Muscle of arm (tissue), 14 donors: Measurements from ENCODE around the gene DDI1. TPM values are rescaled to one million over a fixed set of nuclear protein-coding genes. Genes with fewer than 3 reads are reported as not detected.
A peak's percentile ranks its signal among the peaks of the same experiment; 100 is the strongest.

ENCODE experiments used
- DNase-seq: peaks from one replicate; pipeline ENCODE4 v3.0.0-alpha.2; 2013
- long read RNA-seq, 11 donors: transcript quantifications; one replicate each; lab custom pipeline, GENCODE V29; 2026
- polyA plus RNA-seq, 12 donors: library from polyadenylated mRNA; unstranded; fragments of 120-200 nt; gene quantifications; one replicate each; pipeline ENCODE4 v1.2.1, GENCODE V29; 2013; ENCODE audit not compliant: insufficient read length in 12 of 12

Gene DDI1
- polyA plus RNA-seq, result not detected
- long read RNA-seq, donor 1, result 0 reads
- long read RNA-seq, donor 2, result 0 reads
- long read RNA-seq, donor 3, result 0 reads
- long read RNA-seq, donor 4, result 0 reads
- long read RNA-seq, donor 5, result 0 reads
- long read RNA-seq, donor 6, result 0 reads
- long read RNA-seq, donor 7, result 0 reads
- long read RNA-seq, donor 8, result 0 reads
- long read RNA-seq, donor 9, result 0 reads
- long read RNA-seq, donor 10, partial matches to known transcripts, result 5 of 5 reads
- long read RNA-seq, donor 10, other reads (novel, unspliced or antisense), result 0 of 5 reads
- long read RNA-seq, donor 11, result 0 reads

DNA sequence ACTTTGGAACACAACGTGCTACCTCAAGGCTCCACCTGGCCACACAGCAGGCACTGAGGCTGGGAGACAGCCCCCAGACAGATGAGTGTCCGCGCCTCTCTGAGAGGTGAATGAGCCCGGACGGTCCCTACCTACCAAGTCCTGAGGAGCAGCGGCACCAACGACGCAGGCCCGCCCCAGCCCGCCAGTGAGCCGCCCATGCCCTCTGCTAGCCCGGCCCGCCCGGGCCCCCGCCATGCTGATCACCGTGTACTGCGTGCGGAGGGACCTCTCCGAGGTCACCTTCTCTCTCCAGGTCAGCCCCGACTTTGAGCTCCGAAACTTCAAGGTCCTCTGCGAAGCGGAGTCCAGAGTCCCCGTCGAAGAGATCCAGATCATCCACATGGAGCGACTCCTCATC lies at the start of gene DDI1:
TSS of gene DDI1 (plus strand) at position 53 of the 400 bp plus-strand sequence. CDS start at position 236, 183 bp downstream.
- DNase-seq, result no peak

- no peak for DNase-seq
These were observed 48.5 kb upstream of the DDI1 start for GRCh38 chr11:103987629-103988594.

GRCh38 chr11:103988595-103988969 lies 47.9 kb upstream of the DDI1 start:
- DNase-seq, result no peak

DNA sequence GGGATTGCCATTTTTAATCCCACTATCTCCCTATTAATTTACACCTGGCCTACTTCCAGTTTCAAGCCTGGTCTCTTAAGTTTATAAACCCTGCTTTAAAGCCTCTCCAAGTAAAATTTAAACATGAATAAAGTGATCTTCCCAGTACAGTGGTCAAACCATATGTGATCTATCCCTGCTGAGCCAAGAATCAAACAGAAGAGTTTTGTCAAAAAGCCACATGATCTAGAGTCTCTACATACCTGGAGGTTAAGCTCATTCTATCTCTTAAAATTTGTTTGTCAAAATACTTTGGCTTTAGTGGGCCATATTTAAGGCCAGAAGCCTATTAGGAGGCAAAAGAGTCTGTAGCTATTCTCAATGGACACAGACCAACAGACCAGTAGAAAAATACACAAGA lies 42.9 kb upstream of the DDI1 start:
- no peak for DNase-seq

DNA sequence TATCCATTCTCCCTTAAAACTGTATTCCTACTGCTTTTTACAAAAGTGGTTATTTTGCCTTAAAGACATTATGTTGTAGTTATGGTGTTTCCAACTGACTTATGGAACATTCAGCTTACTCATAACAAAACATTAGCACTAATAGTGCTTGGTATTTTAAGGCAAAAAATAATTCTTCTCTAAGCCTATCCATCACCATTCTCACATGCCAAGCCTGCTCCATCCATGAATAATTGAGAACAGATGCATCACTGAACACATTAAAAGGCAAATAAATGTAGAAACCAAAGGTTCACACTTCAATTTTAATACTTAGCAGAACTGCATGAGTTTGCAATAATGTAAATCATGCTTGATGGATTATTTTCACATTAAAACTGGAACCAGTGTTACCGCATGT lies 42.3 kb upstream of the DDI1 start:
- no peak for DNase-seq

GRCh38 chr11:103994518-103994917 lies 41.9 kb upstream of the DDI1 start:
- no peak for DNase-seq

DNA sequence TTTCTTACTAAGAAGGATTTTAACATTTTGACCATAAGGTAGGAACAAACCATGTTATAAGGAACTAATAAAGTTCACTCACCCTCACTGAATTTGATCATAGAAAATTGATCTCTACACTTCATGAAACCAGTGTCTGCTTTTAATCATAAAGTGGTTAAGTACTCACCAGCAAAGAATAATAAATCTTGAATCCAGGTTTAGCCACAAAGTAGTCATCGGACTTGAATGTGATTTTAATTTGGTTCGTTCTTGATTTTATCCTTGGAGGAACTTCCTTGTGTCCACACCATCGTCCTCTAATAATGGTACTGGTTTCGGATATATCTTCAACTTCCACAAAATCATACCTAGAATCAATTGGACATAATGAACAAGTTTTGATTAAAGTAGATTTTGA lies 40.5 kb upstream of the DDI1 start:
- no peak for DNase-seq

GRCh38 chr11:103997082-103997481 lies 39.4 kb upstream of the DDI1 start:
- no peak for DNase-seq

DNA sequence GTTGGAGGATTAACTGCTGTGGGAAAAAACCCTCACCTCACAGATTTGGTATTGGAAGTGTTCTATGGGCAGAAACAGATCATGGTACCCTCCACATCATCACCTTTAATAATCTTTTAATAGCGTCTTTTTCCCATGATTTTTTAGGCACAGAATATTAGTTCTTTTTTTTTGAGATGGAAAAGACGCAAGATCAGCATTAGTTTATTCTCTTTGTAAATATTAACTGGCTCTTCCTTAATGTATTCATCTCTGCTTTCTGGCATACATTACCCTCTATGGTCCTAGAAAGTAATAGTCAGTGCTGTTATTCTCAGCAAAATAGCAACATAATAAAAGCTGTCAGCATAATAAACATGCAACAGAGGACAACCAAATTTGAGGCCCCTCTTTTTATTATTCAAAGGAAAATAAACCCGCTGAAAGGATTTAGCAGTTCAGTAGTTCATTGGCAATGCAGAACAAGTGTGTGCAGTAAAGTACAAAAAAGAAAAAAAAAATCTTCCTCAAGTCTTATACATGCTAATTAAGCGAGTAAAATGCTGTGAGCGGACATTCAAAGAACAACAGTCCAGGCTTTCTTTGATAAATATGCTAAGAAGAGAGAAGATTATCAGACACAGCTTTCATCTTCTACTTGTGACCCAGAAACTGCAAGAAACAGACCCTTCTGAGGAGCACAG lies 37.5 kb upstream of the DDI1 start:
- no peak for DNase-seq

DNA sequence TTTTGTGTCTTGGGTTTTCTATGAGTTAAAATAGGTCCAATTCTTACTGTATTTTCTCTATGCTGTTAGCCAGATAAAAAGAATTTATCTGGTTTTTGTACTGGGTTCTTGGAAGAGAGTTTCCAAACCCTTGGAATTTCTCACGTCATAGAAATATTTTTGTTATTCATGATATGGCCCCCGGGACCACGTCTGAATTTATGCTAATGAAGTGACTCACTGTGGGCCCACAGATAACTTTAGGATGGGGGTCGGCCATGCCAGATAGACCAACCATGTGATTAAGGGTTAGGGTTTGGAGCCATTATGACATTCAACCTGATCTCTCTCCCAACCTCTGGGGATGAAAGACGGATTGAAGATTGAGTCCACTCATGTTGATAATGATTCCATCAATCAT lies 35.6 kb upstream of the DDI1 start:
- DNase-seq, result no peak

GRCh38 chr11:104001561-104002056 lies 34.8 kb upstream of the DDI1 start:
- no peak for DNase-seq

GRCh38 chr11:104003491-104003890 lies 32.9 kb upstream of the DDI1 start:
- no peak for DNase-seq

DNA sequence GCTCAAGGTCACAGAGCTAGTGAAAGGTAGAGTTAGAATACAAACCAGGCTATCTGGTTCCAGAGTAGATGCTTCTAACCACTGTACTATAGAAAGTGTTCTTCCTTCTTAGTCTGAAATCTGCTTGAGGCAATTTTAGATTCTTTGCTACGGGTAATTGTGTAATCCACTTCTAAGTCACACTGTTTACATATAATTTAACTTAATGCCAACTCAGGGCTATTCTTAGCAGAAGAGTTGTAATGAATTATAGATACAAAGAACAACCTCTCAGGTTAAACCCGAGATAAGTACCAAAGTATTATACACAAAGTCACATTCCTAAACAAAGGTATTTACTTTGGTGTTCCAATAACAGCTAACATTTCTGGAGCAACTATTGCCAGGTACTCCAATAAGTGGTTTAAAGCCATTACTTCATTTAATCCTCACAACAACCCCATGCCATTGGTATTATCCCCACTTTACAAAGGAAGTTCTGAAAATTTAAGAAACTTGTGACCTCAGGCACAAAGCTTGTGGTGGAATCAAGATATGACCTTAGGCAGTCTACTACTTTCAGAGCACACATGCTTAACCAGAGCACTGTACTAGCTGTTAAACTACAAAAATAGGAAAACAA lies 31.1 kb upstream of the DDI1 start:
- no peak for DNase-seq

DNA sequence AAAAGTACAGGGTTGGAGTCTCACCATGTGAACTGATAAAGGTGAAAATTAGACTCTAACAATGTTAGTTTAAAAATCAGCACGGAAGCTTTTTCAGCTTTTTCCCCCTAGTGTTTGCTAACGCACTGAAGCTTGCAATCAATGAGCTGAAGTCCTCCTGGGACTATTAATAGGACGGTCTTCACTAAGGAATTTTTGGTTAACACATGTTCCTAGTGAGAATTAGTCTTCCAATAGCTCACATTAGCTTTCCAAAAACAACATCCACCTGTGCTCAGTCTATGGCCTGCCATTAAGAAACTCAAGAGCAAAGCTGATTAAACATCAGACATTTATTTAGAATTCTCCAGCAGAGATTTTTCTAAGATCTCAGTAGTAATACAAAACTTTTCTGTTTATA lies 26.7 kb upstream of the DDI1 start:
- DNase-seq, result peak; percentile 9

DNA sequence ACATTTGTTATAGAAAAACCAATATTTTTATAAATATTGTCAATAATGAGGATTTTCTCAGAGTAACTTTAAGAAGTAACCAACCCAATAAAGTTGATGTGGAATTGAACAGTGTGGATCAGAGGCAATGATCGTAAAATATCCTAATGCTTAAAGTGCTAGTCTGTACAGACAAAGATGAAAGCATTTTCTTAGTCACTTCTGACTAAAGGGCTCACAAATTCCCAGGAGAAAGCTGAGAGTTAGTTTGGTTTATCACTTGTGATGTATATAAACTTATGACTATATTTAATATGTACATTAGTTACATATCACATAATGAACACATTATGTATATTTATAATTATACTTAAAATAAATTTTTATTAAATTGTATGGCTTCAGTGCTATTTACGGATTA lies 25.4 kb upstream of the DDI1 start:
- DNase-seq, result no peak

- DNase-seq, result no peak
These were observed 20.6 kb upstream of the DDI1 start for GRCh38 chr11:104015649-104016415.

GRCh38 chr11:104024572-104024971 lies 11.9 kb upstream of the DDI1 start:
- DNase-seq, result no peak

GRCh38 chr11:104028476-104029263 lies 7.8 kb upstream of the DDI1 start:
- no peak for DNase-seq

GRCh38 chr11:104033134-104033533 lies 3.3 kb upstream of the DDI1 start:
- no peak for DNase-seq

DNA sequence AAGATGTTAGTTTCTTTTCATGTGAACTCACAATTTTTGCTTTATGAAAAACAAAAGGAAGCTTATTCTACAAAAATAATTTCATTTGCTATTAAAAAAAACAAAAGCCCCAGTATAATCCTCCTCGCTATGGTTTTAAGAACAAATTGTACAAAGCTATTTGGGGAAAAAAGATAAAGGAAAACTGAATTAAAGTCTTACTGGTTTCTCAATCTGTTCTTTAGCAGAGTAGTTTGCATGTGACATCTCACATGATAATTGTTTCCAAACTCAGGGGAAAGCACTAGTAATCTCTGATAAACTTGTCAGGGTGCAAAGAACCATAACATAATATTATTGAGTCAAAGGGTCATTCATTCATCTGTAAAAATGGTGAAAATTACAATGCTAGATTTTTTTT lies 2.9 kb upstream of the DDI1 start:
- DNase-seq, result no peak
